HepG2 (cell line): Measurements from ENCODE around the gene CA10. TPM values are rescaled to one million over a fixed set of nuclear protein-coding genes. Genes with fewer than 3 reads are reported as not detected.

Experiments used
- ATAC-seq: fragments of 200-7000 bp; cut with Tn5 transposase; 3 replicates; pipeline ENCODE4 v1.9.1; 2020; ENCODE audit warnings: mild to moderate bottlenecking, moderate library complexity
- BruUV-seq: library from RNA; stranded (reverse); fragments of 400-500 nt; replicated peaks from 2 replicates; lab custom pipeline; 2021; lab: Mats Ljungman, UMichigan
- CTCF ChIA-PET: fragments of 300-600 bp; formaldehyde crosslinking; extraction: SDS; loops from one replicate; lab custom pipeline; 2021; ENCODE audit warnings: low total read pairs, inconsistent platforms, low intra/inter-chr PET ratio; lab: Yijun Ruan, JAX
- POLR2A ChIA-PET: fragments of 350-600 bp; sonication (Branson Sonifier 250); formaldehyde crosslinking; loops from one replicate; lab custom pipeline; 2020; ENCODE audit warnings: antibody characterized with exemption, inconsistent platforms; lab: Yijun Ruan, JAX
- DNase-seq: peaks from one replicate; pipeline ENCODE4 v3.0.0-alpha.2; 2015; ENCODE audit warnings: low spot score
- FAIRE-seq: peaks from 3 replicates; lab custom pipeline; 2011; peaks lifted over from hg19 to GRCh38; lab: Jason Lieb, UNC
- H2AFZ ChIP-seq: one replicate; pipeline ENCODE4 v1.6.1; 2011; ENCODE audit warnings: low read length, inconsistent platforms
- H3K27ac ChIP-seq: fragments of 300-600 bp; 3 replicates; pipeline ENCODE4 v1.8.0; 2011; ENCODE audit warnings: mixed run types, mild to moderate bottlenecking, mixed read lengths, low read length, inconsistent platforms; ENCODE audit not compliant: insufficient read depth; ENCODE audit errors: extremely low read length
- H3K27me3 ChIP-seq, 2 experiments: fragments of 200-600 bp in 1 of 2; 2 replicates in 1 of 2; 3 replicates in 1 of 2; pipeline versions ENCODE4 v1.6.0 to v1.8.0; 2011; ENCODE audit warnings: low read length in 2 of 2, mild to moderate bottlenecking in 2 of 2, moderate library complexity in 2 of 2, inconsistent platforms in 1 of 2; ENCODE audit not compliant: insufficient read depth in 2 of 2, control insufficient read depth in 1 of 2
- H3K36me3 ChIP-seq, 2 experiments: fragments of 200-600 bp in 1 of 2; replicated peaks in 1 of 2; 2 replicates in 1 of 2; 3 replicates in 1 of 2; pipeline versions ENCODE4 v1.5.1 to v1.8.0; 2011; ENCODE audit warnings: low read length in 2 of 2, inconsistent platforms in 1 of 2; ENCODE audit not compliant: insufficient read depth in 2 of 2, control insufficient read depth in 1 of 2
- H3K4me1 ChIP-seq: 2 replicates; pipeline ENCODE4 v1.5.1; 2012; ENCODE audit warnings: low read length, inconsistent platforms; ENCODE audit not compliant: insufficient read depth
- H3K4me2 ChIP-seq: 2 replicates; pipeline ENCODE4 v1.6.0; 2011; ENCODE audit warnings: low read depth, low read length, inconsistent platforms
- H3K4me3 ChIP-seq, 3 experiments: fragments of 200-600 bp in 1 of 3; sonication (generic), shearing (Covaris generic) in 1 of 3; replicated peaks in 1 of 3; 2 replicates each; pipeline ENCODE4 v1.5.1; 2011 to 2016; ENCODE audit warnings: low read length in 3 of 3, inconsistent platforms in 2 of 3, low read depth in 2 of 3, mild to moderate bottlenecking in 2 of 3, control low read depth in 1 of 3, mixed read lengths in 1 of 3; ENCODE audit not compliant: insufficient read depth in 1 of 3
- H3K79me2 ChIP-seq: one replicate; pipeline ENCODE4 v1.6.1; 2011; ENCODE audit warnings: low read length, inconsistent platforms; ENCODE audit not compliant: insufficient read depth
- H3K9ac ChIP-seq: 2 replicates; pipeline ENCODE4 v1.6.0; 2011; ENCODE audit warnings: mild to moderate bottlenecking, low read depth, low read length, inconsistent platforms; ENCODE audit not compliant: insufficient read depth
- H3K9me3 ChIP-seq: 2 replicates; pipeline ENCODE4 v1.5.1; 2012; ENCODE audit warnings: mild to moderate bottlenecking, low read length
- H4K20me1 ChIP-seq: 2 replicates; pipeline ENCODE4 v1.6.0; 2011; ENCODE audit warnings: inconsistent platforms, mild to moderate bottlenecking, low read length, moderate library complexity; ENCODE audit not compliant: insufficient read depth
- AHR ChIP-seq: IDR thresholded peaks from 2 replicates; pipeline ENCODE4 v1.6.1; 2018; ENCODE audit warnings: missing genetic modification reagents, missing compliant biosample characterization
- CREB1 ChIP-seq, 2 experiments: fragments of 450-650 bp in 1 of 2; IDR thresholded peaks; 2 replicates each; pipeline ENCODE4 v1.6.1; 2016 to 2017; ENCODE audit warnings: control low read depth in 1 of 2, mild to moderate bottlenecking in 1 of 2, missing compliant biosample characterization in 1 of 2, missing genetic modification characterization in 1 of 2
- FOXP1 ChIP-seq, 2 experiments: fragments of 450-650 bp in 1 of 2; IDR thresholded peaks; 2 replicates each; pipeline ENCODE4 v1.6.1; 2017 to 2018; ENCODE audit warnings: antibody characterized with exemption in 1 of 2
- KDM2A ChIP-seq: sonication (generic); formaldehyde crosslinking; IDR thresholded peaks from 2 replicates; pipeline ENCODE4 v1.4.0; 2020; ENCODE audit warnings: low read depth, missing genetic modification reagents, borderline replicate concordance
- MAFK ChIP-seq, 2 experiments: IDR thresholded peaks in 1 of 2; conservative IDR thresholded peaks in 1 of 2; 2 replicates each; pipeline ENCODE4 v1.6.1; 2011; ENCODE audit warnings: improper control_type of control experiment in 2 of 2, low read length in 2 of 2
- MXD4 ChIP-seq: IDR thresholded peaks from 2 replicates; pipeline ENCODE4 v1.6.1; 2016; ENCODE audit warnings: mild to moderate bottlenecking, missing biosample characterization, missing genetic modification reagents
- NPAS2 ChIP-seq: sonication (generic); formaldehyde crosslinking; IDR thresholded peaks from 2 replicates; pipeline ENCODE4 v1.8.0; 2022; ENCODE audit warnings: mild to moderate bottlenecking, missing genetic modification reagents, borderline replicate concordance
- SNAPC2 ChIP-seq: sonication (generic); formaldehyde crosslinking; IDR thresholded peaks from 2 replicates; pipeline ENCODE4 v1.8.1; 2022; ENCODE audit warnings: mild to moderate bottlenecking, missing genetic modification reagents
- TEAD3 ChIP-seq: optimal IDR thresholded peaks from 2 replicates; pipeline ENCODE3; 2016; ENCODE audit warnings: borderline replicate concordance
- ZFAT ChIP-seq: sonication (generic); formaldehyde crosslinking; conservative IDR thresholded peaks from 2 replicates; pipeline ENCODE4 v1.8.1; 2023; ENCODE audit warnings: missing genetic modification reagents, inconsistent platforms
- ZNF24 ChIP-seq: fragments of 450-650 bp; IDR thresholded peaks from 2 replicates; pipeline ENCODE4 v1.6.1; 2017; ENCODE audit warnings: antibody characterized with exemption, mild to moderate bottlenecking
- ZNF3 ChIP-seq: IDR thresholded peaks from 2 replicates; pipeline ENCODE4 v1.7.0; 2017; ENCODE audit warnings: inconsistent platforms
- ZNF782 ChIP-seq: sonication (generic); formaldehyde crosslinking; IDR thresholded peaks from 2 replicates; pipeline ENCODE4 v1.4.0; 2020; ENCODE audit warnings: missing genetic modification reagents, mild to moderate bottlenecking, borderline replicate concordance
- WGBS: methylation state at CpG from one replicate; pipeline ENCODE4 v1.1.6; 2017; ENCODE audit warnings: low lambda C conversion rate; 5-methylcytosine and 5-hydroxymethylcytosine counted together
- in situ Hi-C: cut with HindIII; loops from 2 replicates; pipeline ENCODE4 v1.10.0; 2017; ENCODE audit warnings: low pct_unique_long_range_greater_than_20kb; ENCODE audit not compliant: extremely low pct_ligation_motif_present
- intact Hi-C: fragments of 100-400 bp; cut with micrococcal nuclease; formaldehyde crosslinking; loops from one replicate; pipeline ENCODE4 v1.10.0; 2022; ENCODE audit not compliant: unreplicated experiment
- polyA plus RNA-seq, 8 experiments: library from polyadenylated mRNA; depleted of rRNA in 3 of 8; stranded (reverse) in 7 of 8; unstranded in 1 of 8; fragments of >200 nt; fragmentation: Illumina TruSeq in 4 of 8; extraction: Trizol in 4 of 8; gene quantifications; 2 replicates each; pipeline versions ENCODE4 v1.2.1 to v1.2.3, GENCODE V29; 2011 to 2016; ENCODE audit warnings: low read depth in 4 of 8, missing spikeins in 1 of 8, mixed read lengths in 1 of 8; ENCODE audit not compliant: insufficient read depth in 1 of 8
- total RNA-seq, 5 experiments: library from RNA; depleted of rRNA; stranded (reverse); fragments of >200 nt; fragmentation: Illumina TruSeq; extraction: Trizol; gene quantifications; 2 replicates each; pipeline ENCODE4 v1.2.3, GENCODE V29; 2016; ENCODE audit warnings: low read depth in 1 of 5
- TF ChIP-seq, protein P1 (sequence below): sonication (generic); formaldehyde crosslinking; IDR thresholded peaks from 2 replicates; pipeline ENCODE4 v1.5.0; 2020; ENCODE audit warnings: mild to moderate bottlenecking, missing genetic modification reagents, moderate library complexity
- TF ChIP-seq, protein P2 (sequence below): IDR thresholded peaks from 2 replicates; pipeline ENCODE4 v1.6.1; 2016; ENCODE audit warnings: low read depth

The CA10 gene
- total and polyA plus RNA-seq, 2 of the 13 experiments (the other 11 are each of a cell fraction or from before 2014, with no cell fraction given): not detected

DNA sequence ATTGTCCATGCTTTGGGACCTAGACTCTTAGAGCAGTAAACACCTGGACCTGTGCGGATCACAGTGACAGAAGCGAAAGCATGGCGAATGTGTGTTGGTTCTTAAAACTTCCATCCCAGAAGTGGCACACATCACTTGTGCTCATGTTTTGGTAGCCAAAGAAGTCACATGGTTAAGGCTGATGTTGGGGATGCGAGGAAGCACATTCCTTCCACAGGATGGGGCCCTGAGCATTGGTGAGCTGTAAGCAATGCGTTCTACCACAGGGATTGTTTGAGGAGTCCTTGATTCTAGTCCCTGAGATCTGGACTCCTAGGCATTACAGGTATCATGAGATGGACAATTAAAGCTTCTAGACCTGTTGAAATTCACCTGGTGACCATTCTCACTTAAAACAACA is 522.2 kb downstream of the CA10 start:
- ATAC-seq (peak; percentile 67), DNase-seq (no peak), FAIRE-seq (no peak)
- Histone ChIP-seq H3K4me2 (no peak overlapping the region), H3K9me3 (no peaks in the 10 kb centered on the region), H3K4me1 (no peaks in the 10 kb centered on the region), H3K36me3 (no peaks in the 10 kb centered on the region), H3K4me3 (no peak overlapping the region), H2AFZ (no peak overlapping the region), H3K27me3 (no peaks in the 10 kb centered on the region), H3K79me2 (no peaks in the 10 kb centered on the region), H3K27ac (no peak overlapping the region), H4K20me1 (no peaks in the 10 kb centered on the region), H3K9ac (no peak overlapping the region)
- BruUV-seq: no TSS peak
- TF ChIP-seq ZNF782 (CRISPR knock-in tag): no peak
- TF ChIP-seq NPAS2: no peak
- peak; percentile 97 for TF ChIP-seq TEAD3 (CRISPR knock-in tag)
- TF ChIP-seq, protein P1, sequence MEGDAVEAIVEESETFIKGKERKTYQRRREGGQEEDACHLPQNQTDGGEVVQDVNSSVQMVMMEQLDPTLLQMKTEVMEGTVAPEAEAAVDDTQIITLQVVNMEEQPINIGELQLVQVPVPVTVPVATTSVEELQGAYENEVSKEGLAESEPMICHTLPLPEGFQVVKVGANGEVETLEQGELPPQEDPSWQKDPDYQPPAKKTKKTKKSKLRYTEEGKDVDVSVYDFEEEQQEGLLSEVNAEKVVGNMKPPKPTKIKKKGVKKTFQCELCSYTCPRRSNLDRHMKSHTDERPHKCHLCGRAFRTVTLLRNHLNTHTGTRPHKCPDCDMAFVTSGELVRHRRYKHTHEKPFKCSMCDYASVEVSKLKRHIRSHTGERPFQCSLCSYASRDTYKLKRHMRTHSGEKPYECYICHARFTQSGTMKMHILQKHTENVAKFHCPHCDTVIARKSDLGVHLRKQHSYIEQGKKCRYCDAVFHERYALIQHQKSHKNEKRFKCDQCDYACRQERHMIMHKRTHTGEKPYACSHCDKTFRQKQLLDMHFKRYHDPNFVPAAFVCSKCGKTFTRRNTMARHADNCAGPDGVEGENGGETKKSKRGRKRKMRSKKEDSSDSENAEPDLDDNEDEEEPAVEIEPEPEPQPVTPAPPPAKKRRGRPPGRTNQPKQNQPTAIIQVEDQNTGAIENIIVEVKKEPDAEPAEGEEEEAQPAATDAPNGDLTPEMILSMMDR (CRISPR knock-in tag): 0 out of 2 replicates have a peak, but pooled peaks have one; percentile 14
- in situ Hi-C loops: no loop called here
- WGBS: 50% methylated on average over 5 of the region's 5 CpGs
- intact Hi-C loops: no loop called here
- CTCF ChIA-PET: no interaction called here
- POLR2A ChIA-PET: no interaction called here

DNA sequence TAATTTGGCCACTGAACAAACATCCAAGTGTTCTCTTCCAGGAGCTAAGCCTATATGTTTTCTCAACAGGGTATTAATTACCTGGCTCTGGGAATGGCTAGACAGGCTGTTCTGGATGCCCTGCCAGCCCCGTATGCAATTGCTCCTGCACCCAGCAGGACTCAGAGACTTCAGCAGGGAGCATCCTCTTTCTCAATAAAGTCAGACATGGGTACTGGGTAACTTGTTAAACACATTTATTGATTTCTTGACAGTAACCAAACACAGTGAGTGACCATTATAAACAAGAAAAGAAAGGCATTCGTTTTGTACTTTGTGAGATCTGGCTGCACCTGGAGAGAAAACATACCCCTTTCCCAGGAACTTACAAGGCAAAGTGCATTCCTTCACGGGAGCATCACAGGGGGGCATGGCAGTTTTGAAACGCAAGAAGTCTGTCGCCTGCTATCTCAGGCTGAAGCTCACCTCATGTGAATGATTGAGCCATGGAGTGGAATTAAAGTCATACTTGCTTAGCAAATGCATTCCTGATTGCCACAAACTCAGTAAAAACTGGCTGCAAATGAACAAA is 528.3 kb downstream of the CA10 start:
- no TSS peak for BruUV-seq
- POLR2A ChIA-PET: no interaction called here
- intact Hi-C loops: no loop called here
- no peak for TF ChIP-seq SNAPC2 (CRISPR knock-in tag)
- TF ChIP-seq, protein P2, sequence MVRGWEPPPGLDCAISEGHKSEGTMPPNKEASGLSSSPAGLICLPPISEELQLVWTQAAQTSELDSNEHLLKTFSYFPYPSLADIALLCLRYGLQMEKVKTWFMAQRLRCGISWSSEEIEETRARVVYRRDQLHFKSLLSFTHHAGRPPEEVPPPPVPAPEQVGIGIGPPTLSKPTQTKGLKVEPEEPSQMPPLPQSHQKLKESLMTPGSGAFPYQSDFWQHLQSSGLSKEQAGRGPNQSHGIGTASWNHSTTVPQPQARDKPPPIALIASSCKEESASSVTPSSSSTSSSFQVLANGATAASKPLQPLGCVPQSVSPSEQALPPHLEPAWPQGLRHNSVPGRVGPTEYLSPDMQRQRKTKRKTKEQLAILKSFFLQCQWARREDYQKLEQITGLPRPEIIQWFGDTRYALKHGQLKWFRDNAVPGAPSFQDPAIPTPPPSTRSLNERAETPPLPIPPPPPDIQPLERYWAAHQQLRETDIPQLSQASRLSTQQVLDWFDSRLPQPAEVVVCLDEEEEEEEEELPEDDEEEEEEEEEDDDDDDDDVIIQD (CRISPR knock-in tag): no peak
- TF ChIP-seq MAFK (conservative IDR thresholded peaks at IDR 0.05 in 1 of 2, IDR thresholded peaks at IDR 0.05 in 1 of 2; ENCODE audit: low read length in 2 of 2): no peak
- TF ChIP-seq MXD4 (CRISPR knock-in tag): no peak
- no peak for TF ChIP-seq CREB1 (IDR thresholded peaks at IDR 0.05)
- 0 out of 2 replicates have a peak, but pooled peaks have one; percentile 24 for TF ChIP-seq CREB1 (CRISPR knock-in tag; IDR thresholded peaks at IDR 0.05)
- TF ChIP-seq ZNF3 (CRISPR knock-in tag): no peak
- no peak for TF ChIP-seq FOXP1 (IDR thresholded peaks at IDR 0.05)
- TF ChIP-seq FOXP1 (CRISPR knock-in tag; IDR thresholded peaks at IDR 0.05): peak; percentile 75; the same call in 1 of the 2 replicates
- TF ChIP-seq ZFAT (CRISPR knock-in tag): no peak
- TF ChIP-seq ZNF24: no peak
- no peak for TF ChIP-seq KDM2A (CRISPR knock-in tag)
- no peak for TF ChIP-seq AHR (CRISPR knock-in tag)

More for the DNA sequence above, 528.3 kb downstream of the CA10 start:
- peaks cover 8% of the 10 kb centered on the region for H3K4me1 ChIP-seq
- H3K9me3 ChIP-seq: no peaks in the 10 kb centered on the region
- DNase-seq: peak; percentile 21
- H3K27me3 ChIP-seq: no peaks in the 10 kb centered on the region
- H3K79me2 ChIP-seq: no peaks in the 10 kb centered on the region
- H3K4me3 ChIP-seq: no peak overlapping the region
- no peak overlapping the region for H3K9ac ChIP-seq
- peak; percentile 97 for ATAC-seq
- H3K36me3 ChIP-seq: no peaks in the 10 kb centered on the region
- in situ Hi-C loops: loop anchor here (5.0 kb wide), 1 partner anchor 52 kb away; no protein-coding TSS in a partner anchor
- no peak overlapping the region for H3K4me2 ChIP-seq
- CTCF ChIA-PET: interaction anchor here (0.7 kb wide), 1 partner anchor 44 kb away, joined by 3 read pairs; no protein-coding TSS in a partner anchor
- FAIRE-seq: peak; percentile 50
- no peak overlapping the region for H2AFZ ChIP-seq
- whole genome bisulfite sequencing: 0% methylated on average over 5 of the region's 5 CpGs
- no peaks in the 10 kb centered on the region for H4K20me1 ChIP-seq
- H3K27ac ChIP-seq: no peak overlapping the region
